K562 (cell line): ENCODE data around the gene TMEM92.

Source experiments
- ARID1B ChIP-seq: fragments of 450-650 bp; IDR thresholded peaks from 2 replicates; pipeline ENCODE4 v1.6.1; 2016; ENCODE audit warnings: antibody characterized with exemption, mild to moderate bottlenecking, inconsistent platforms
- ELF4 ChIP-seq: fragments of 450-650 bp; formaldehyde crosslinking; IDR thresholded peaks from 2 replicates; pipeline ENCODE4 v1.4.0; 2022; ENCODE audit warnings: missing genetic modification characterization
- KDM5B ChIP-seq: fragments of 200-600 bp; sonication (generic); IDR thresholded peaks from 2 replicates; pipeline ENCODE4 v1.6.1; 2012; ENCODE audit warnings: low read depth, mild to moderate bottlenecking, moderate library complexity, low read length, control low read depth, inconsistent platforms; ENCODE audit not compliant: insufficient replicate concordance
- POLR2A ChIP-seq: fragments of 450-650 bp; conservative IDR thresholded peaks from 2 replicates; pipeline ENCODE4 v1.6.1; 2016
- PRDM10 ChIP-seq: fragments of 450-650 bp; IDR thresholded peaks from 2 replicates; pipeline ENCODE4 v1.6.1; 2018; ENCODE audit not compliant: partially characterized antibody
- TF ChIP-seq, protein P1 (sequence below), 3 experiments: IDR thresholded peaks in 2 of 3; conservative IDR thresholded peaks in 1 of 3; 2 replicates each; pipeline ENCODE4 v1.5.1; 2011 to 2012; ENCODE audit warnings: low read length in 3 of 3, mild to moderate bottlenecking in 3 of 3, control low read depth in 2 of 3, improper control_type of control experiment in 1 of 3, inconsistent platforms in 1 of 3, low read depth in 1 of 3, mixed read lengths in 1 of 3, moderate library complexity in 1 of 3; ENCODE audit not compliant: insufficient read depth in 2 of 3

DNA sequence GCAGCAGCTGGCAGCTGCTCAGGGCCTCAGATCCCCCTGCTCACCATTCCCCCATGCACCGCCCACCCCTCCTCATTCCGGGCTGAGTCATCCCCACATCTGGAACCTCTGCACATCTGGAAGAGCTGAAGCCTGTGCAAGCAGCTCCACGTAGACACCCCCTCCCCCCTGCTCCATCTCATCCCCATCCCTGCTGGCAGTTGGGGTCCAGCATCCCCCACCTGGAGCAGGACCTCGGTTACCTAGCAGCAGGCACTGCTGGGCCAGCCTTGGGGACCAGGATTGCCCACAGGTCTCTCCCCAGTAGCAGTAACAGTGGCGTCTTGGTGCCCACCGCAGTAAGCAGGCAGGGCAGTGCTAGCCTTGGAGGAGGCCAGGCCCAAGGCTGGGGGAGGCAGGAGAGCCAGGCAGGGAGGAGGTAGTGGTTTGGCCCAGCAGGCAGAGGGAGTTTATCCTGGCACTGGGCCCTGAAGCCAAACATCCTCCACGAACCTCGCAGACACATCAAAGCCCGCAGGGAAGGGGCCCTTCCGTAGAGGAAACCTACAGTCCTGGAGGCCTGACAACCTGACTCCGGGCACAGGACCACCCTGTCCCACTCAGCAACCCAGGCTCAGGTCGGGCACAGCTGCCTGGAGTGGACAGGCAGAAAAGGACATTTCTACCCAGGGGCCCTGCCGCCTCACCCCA is 7.7 kb upstream of the TMEM92 start:
- TF ChIP-seq, protein P1, sequence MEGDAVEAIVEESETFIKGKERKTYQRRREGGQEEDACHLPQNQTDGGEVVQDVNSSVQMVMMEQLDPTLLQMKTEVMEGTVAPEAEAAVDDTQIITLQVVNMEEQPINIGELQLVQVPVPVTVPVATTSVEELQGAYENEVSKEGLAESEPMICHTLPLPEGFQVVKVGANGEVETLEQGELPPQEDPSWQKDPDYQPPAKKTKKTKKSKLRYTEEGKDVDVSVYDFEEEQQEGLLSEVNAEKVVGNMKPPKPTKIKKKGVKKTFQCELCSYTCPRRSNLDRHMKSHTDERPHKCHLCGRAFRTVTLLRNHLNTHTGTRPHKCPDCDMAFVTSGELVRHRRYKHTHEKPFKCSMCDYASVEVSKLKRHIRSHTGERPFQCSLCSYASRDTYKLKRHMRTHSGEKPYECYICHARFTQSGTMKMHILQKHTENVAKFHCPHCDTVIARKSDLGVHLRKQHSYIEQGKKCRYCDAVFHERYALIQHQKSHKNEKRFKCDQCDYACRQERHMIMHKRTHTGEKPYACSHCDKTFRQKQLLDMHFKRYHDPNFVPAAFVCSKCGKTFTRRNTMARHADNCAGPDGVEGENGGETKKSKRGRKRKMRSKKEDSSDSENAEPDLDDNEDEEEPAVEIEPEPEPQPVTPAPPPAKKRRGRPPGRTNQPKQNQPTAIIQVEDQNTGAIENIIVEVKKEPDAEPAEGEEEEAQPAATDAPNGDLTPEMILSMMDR (IDR thresholded peaks at IDR 0.05 in 2 of 3, conservative IDR thresholded peaks at IDR 0.05 in 1 of 3; ENCODE audit: insufficient read depth in 2 of 3, low read depth in 1 of 3, low read length in 3 of 3): no peak
- TF ChIP-seq KDM5B (no peak), POLR2A (no peak), ELF4 (no peak), ARID1B (no peak), PRDM10 (no peak)
